ENCODE measurements around the gene UBE2E2. TPM values are rescaled to one million over a fixed set of nuclear protein-coding genes. Genes with fewer than 3 reads are reported as not detected.

The UBE2E2 gene
- total and polyA plus RNA-seq, 2 donors (not counting 1 experiment from before 2014, with no cell fraction given) = 16.0 to 45.0 TPM

- intact Hi-C loops (cut with micrococcal nuclease) = no loop called here
- Histone ChIP-seq H2AFZ (ENCODE audit: insufficient read depth, low read depth, low read length, poor library complexity, severe bottlenecking) (no peak overlapping the region), H4K20me1 (ENCODE audit: control insufficient read depth, insufficient read depth, low read length, poor library complexity, severe bottlenecking) (no peaks in the 10 kb centered on the region), H3K9me3 (ENCODE audit: control extremely low read depth in 1 of 3, control insufficient read depth in 2 of 3, insufficient read depth in 1 of 3, low read length in 2 of 3) (no peaks in the 10 kb centered on the region), H3K79me2 (ENCODE audit: control insufficient read depth, insufficient read depth, low read length) (peaks cover 3% of the 10 kb centered on the region), H3K4me2 (replicated peaks; ENCODE audit: low read depth, low read length, poor library complexity, severe bottlenecking) (no peak overlapping the region), H3K4me3 (ENCODE audit: control extremely low read depth in 1 of 5, extremely low read depth in 1 of 5, insufficient read depth in 1 of 5, low read depth in 2 of 5, low read length in 4 of 5) (no peak overlapping the region), H3K27me3 (replicated peaks in 1 of 4; ENCODE audit: control extremely low read depth in 1 of 4, control insufficient read depth in 3 of 4, insufficient read depth in 4 of 4, low read length in 3 of 4) (no peaks in the 10 kb centered on the region), H3K9ac (ENCODE audit: low read length) (no peak overlapping the region), H3K27ac (ENCODE audit: low read length in 2 of 2) (no peak overlapping the region), H3K36me3 (replicated peaks in 1 of 2; ENCODE audit: control extremely low read depth in 1 of 2, control insufficient read depth in 1 of 2, extremely low read depth in 1 of 2, insufficient read depth in 2 of 2, low read length in 1 of 2) (peaks cover 0 to 4% of the 10 kb centered on the region in 2 experiments), H3K4me1 (ENCODE audit: control insufficient read depth in 2 of 2, insufficient read depth in 2 of 2, low read length in 2 of 2) (peaks cover 0 to 6% of the 10 kb centered on the region in 2 donors)
- TF ChIP-seq EZH2 (IDR thresholded peaks at IDR 0.05; ENCODE audit: borderline replicate concordance, insufficient read depth, low read depth, low read length, poor library complexity, severe bottlenecking) = no peak
- TF ChIP-seq, protein P1, sequence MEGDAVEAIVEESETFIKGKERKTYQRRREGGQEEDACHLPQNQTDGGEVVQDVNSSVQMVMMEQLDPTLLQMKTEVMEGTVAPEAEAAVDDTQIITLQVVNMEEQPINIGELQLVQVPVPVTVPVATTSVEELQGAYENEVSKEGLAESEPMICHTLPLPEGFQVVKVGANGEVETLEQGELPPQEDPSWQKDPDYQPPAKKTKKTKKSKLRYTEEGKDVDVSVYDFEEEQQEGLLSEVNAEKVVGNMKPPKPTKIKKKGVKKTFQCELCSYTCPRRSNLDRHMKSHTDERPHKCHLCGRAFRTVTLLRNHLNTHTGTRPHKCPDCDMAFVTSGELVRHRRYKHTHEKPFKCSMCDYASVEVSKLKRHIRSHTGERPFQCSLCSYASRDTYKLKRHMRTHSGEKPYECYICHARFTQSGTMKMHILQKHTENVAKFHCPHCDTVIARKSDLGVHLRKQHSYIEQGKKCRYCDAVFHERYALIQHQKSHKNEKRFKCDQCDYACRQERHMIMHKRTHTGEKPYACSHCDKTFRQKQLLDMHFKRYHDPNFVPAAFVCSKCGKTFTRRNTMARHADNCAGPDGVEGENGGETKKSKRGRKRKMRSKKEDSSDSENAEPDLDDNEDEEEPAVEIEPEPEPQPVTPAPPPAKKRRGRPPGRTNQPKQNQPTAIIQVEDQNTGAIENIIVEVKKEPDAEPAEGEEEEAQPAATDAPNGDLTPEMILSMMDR (IDR thresholded peaks at IDR 0.05) = no peak
- Mint-ChIP-seq H3K27me3 (no peaks in the 10 kb centered on the region), H3K4me1 (peaks cover 20% of the 10 kb centered on the region), H3K9me3 (ENCODE audit: insufficient read depth) (peaks cover 2% of the 10 kb centered on the region), H3K4me3 (no peak overlapping the region), H3K27ac (no peak overlapping the region)
- no CpG with 5 or more reads among the region's 3 CpGs for WGBS (ENCODE audit: insufficient coverage)
- CTCF ChIA-PET = no interaction called here
- POLR2A ChIA-PET = no interaction called here
- ATAC-seq (ENCODE audit: low read depth) (no peak), DNase-seq (no peak)
These were observed 364.8 kb downstream of the UBE2E2 start for GRCh38 chr3:23567917-23568316.

GRCh38 chr3:23573827-23574226, 370.7 kb downstream of the UBE2E2 start:
- Histone ChIP-seq H3K27ac (ENCODE audit: low read length in 2 of 2) (no peak overlapping the region), H3K4me1 (ENCODE audit: control insufficient read depth in 2 of 2, insufficient read depth in 2 of 2, low read length in 2 of 2) (no peaks in the 10 kb centered on the region), H3K79me2 (ENCODE audit: control insufficient read depth, insufficient read depth, low read length) (no peaks in the 10 kb centered on the region), H3K4me3 (ENCODE audit: control extremely low read depth in 1 of 5, extremely low read depth in 1 of 5, insufficient read depth in 1 of 5, low read depth in 2 of 5, low read length in 4 of 5) (no peak overlapping the region), H3K27me3 (replicated peaks in 1 of 4; ENCODE audit: control extremely low read depth in 1 of 4, control insufficient read depth in 3 of 4, insufficient read depth in 4 of 4, low read length in 3 of 4) (no peaks in the 10 kb centered on the region), H3K9ac (ENCODE audit: low read length) (no peak overlapping the region), H3K4me2 (replicated peaks; ENCODE audit: low read depth, low read length, poor library complexity, severe bottlenecking) (no peak overlapping the region), H3K36me3 (replicated peaks in 1 of 2; ENCODE audit: control extremely low read depth in 1 of 2, control insufficient read depth in 1 of 2, extremely low read depth in 1 of 2, insufficient read depth in 2 of 2, low read length in 1 of 2) (peaks cover 0 to 3% of the 10 kb centered on the region in 2 experiments), H4K20me1 (ENCODE audit: control insufficient read depth, insufficient read depth, low read length, poor library complexity, severe bottlenecking) (no peaks in the 10 kb centered on the region), H2AFZ (ENCODE audit: insufficient read depth, low read depth, low read length, poor library complexity, severe bottlenecking) (no peak overlapping the region), H3K9me3 (ENCODE audit: control extremely low read depth in 1 of 3, control insufficient read depth in 2 of 3, insufficient read depth in 1 of 3, low read length in 2 of 3) (no peaks in the 10 kb centered on the region)
- H3K27ac Mint-ChIP-seq = no peak overlapping the region
- ATAC-seq (ENCODE audit: low read depth) (no peak), DNase-seq (no peak)
- WGBS (ENCODE audit: insufficient coverage) = no CpG with 5 or more reads among the region's 3 CpGs
- ChIA-PET POLR2A (no interaction called here), CTCF (interaction anchor here (0.8 kb wide), 1 partner anchor 14 kb away, joined by 3 read pairs; no protein-coding TSS in a partner anchor)
- no peak overlapping the region for H3K4me3 Mint-ChIP-seq
- no peaks in the 10 kb centered on the region for H3K9me3 Mint-ChIP-seq (ENCODE audit: insufficient read depth)
- no peaks in the 10 kb centered on the region for H3K4me1 Mint-ChIP-seq
- intact Hi-C loops (cut with micrococcal nuclease) = no loop called here
- TF ChIP-seq, protein P1 (IDR thresholded peaks at IDR 0.05) = no peak
- TF ChIP-seq EZH2 (IDR thresholded peaks at IDR 0.05; ENCODE audit: borderline replicate concordance, insufficient read depth, low read depth, low read length, poor library complexity, severe bottlenecking) = no peak
- H3K27me3 Mint-ChIP-seq = no peaks in the 10 kb centered on the region

Measured in B cell (primary cell).